Stimulated activated CD8-positive, alpha-beta memory T cell treated with anti-CD3 and anti-CD28 coated beads, Interleukin-7, amount 100 ng/mL, for 4 hours (primary cell): ENCODE results near the gene DPYD.
"Not testable (repeated sequence)": the region's sequence is repeated elsewhere in the genome, so short reads cannot be mapped to it uniquely, and the experiment has no call there.

Source experiments
- DNase-seq, 2 donors: peaks; one replicate each; pipeline ENCODE4 v3.0.0-alpha.2; 2020; ENCODE audit warnings: low read depth in 2 of 2

Gene DPYD

GRCh38 chr1:97277891-97278654, 642.8 kb downstream of the DPYD start:
- no peak for DNase-seq

- DNase-seq: no peak
Observed at GRCh38 chr1:97271916-97272788, 648.7 kb downstream of the DPYD start.

GRCh38 chr1:97270508-97271307, 650.1 kb downstream of the DPYD start:
- no peak for DNase-seq

GRCh38 chr1:97265630-97266029, 655.2 kb downstream of the DPYD start:
- DNase-seq: no peak

- no peak for DNase-seq
Observed at GRCh38 chr1:97262842-97263241, 658.0 kb downstream of the DPYD start.

- no peak for DNase-seq
Observed at GRCh38 chr1:97258597-97258996, 662.2 kb downstream of the DPYD start.

- DNase-seq: no peak
Observed at GRCh38 chr1:97254731-97255463, 665.9 kb downstream of the DPYD start.

GRCh38 chr1:97252925-97253324, 667.9 kb downstream of the DPYD start:
- no peak for DNase-seq

GRCh38 chr1:97252076-97252475, 668.8 kb downstream of the DPYD start:
- no peak for DNase-seq

- no peak for DNase-seq
Observed at GRCh38 chr1:97247196-97247595, 673.6 kb downstream of the DPYD start.

GRCh38 chr1:97245682-97246081, 675.2 kb downstream of the DPYD start:
- DNase-seq: no peak

- no peak for DNase-seq
Observed at GRCh38 chr1:97245026-97245425, 675.8 kb downstream of the DPYD start.

- DNase-seq: no peak
Observed at GRCh38 chr1:97243973-97244560, 676.8 kb downstream of the DPYD start.

- DNase-seq: no peak
Observed at GRCh38 chr1:97238816-97239215, 682.0 kb downstream of the DPYD start.

GRCh38 chr1:97231354-97231753, 689.5 kb downstream of the DPYD start:
- not testable (repeated sequence) for DNase-seq

- no peak for DNase-seq
Observed at GRCh38 chr1:97212671-97213070, 708.2 kb downstream of the DPYD start.

GRCh38 chr1:97210307-97210706, 710.5 kb downstream of the DPYD start:
- no peak for DNase-seq

- DNase-seq: no peak
Observed at GRCh38 chr1:97209381-97209957, 711.4 kb downstream of the DPYD start.

GRCh38 chr1:97207868-97208267, 713.0 kb downstream of the DPYD start:
- DNase-seq: no peak

- no peak for DNase-seq
Observed at GRCh38 chr1:97204468-97204867, 716.4 kb downstream of the DPYD start.
